ENCODE results near the gene NCKAP1.

DNA sequence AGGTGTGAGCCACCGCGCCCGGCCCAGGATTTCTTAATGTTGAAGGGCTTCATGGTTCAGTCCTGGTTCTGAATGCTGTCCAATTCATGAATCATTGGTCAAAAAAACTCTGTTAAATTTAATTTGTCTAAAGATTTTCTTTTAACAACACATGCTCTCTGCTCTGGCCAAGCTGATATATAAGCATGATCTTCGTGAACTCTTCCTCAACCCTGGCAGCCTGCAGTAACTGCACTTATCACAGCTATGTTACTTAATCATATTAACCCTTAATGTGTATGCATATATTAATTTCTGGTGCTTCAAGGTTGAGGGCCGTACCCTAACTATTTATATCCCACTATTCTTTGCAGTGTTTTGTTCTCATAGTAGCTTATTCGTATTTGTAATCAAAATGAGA lies 142.5 kb downstream of the NCKAP1 start:
- TF ChIP-seq, protein P1, sequence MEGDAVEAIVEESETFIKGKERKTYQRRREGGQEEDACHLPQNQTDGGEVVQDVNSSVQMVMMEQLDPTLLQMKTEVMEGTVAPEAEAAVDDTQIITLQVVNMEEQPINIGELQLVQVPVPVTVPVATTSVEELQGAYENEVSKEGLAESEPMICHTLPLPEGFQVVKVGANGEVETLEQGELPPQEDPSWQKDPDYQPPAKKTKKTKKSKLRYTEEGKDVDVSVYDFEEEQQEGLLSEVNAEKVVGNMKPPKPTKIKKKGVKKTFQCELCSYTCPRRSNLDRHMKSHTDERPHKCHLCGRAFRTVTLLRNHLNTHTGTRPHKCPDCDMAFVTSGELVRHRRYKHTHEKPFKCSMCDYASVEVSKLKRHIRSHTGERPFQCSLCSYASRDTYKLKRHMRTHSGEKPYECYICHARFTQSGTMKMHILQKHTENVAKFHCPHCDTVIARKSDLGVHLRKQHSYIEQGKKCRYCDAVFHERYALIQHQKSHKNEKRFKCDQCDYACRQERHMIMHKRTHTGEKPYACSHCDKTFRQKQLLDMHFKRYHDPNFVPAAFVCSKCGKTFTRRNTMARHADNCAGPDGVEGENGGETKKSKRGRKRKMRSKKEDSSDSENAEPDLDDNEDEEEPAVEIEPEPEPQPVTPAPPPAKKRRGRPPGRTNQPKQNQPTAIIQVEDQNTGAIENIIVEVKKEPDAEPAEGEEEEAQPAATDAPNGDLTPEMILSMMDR (IDR thresholded peaks at IDR 0.05): no peak
- TF ChIP-seq POLR2A (IDR thresholded peaks at IDR 0.05) (no peak), POLR2AphosphoS5 (IDR thresholded peaks at IDR 0.05) (no peak)

Data from sigmoid colon (tissue), 4 donors.